PFSK-1 (cell line): ENCODE measurements around the gene MX2.

ENCODE experiments used
- FOXP2 ChIP-seq: optimal IDR thresholded peaks from 2 replicates; pipeline ENCODE3; 2011; ENCODE audit warnings: borderline replicate concordance, control low read depth, inconsistent platforms; ENCODE audit not compliant: insufficient read depth; ENCODE audit errors: extremely low read length, extremely low read depth
- POLR2AphosphoS5 ChIP-seq: IDR thresholded peaks from 2 replicates; pipeline ENCODE4 v1.6.1; 2012; ENCODE audit warnings: low read depth, mild to moderate bottlenecking, control low read depth, low read length, moderate library complexity
- REST ChIP-seq, 2 experiments: IDR thresholded peaks; 2 replicates each; pipeline versions ENCODE4 v1.6.1 to v1.8.0; 2011 to 2012; ENCODE audit warnings: low read depth in 2 of 2, low read length in 2 of 2, control low read depth in 1 of 2, inconsistent platforms in 1 of 2, mild to moderate bottlenecking in 1 of 2, moderate library complexity in 1 of 2; ENCODE audit not compliant: insufficient read depth in 1 of 2
- SIN3A ChIP-seq: IDR thresholded peaks from 2 replicates; pipeline ENCODE4 v1.6.1; 2012; ENCODE audit warnings: mild to moderate bottlenecking, low read length, moderate library complexity, borderline replicate concordance; ENCODE audit not compliant: insufficient read depth
- TAF1 ChIP-seq: IDR thresholded peaks from 2 replicates; pipeline ENCODE4 v1.6.1; 2012; ENCODE audit warnings: low read length, control low read depth, borderline replicate concordance; ENCODE audit not compliant: insufficient read depth

MX2 gene

DNA sequence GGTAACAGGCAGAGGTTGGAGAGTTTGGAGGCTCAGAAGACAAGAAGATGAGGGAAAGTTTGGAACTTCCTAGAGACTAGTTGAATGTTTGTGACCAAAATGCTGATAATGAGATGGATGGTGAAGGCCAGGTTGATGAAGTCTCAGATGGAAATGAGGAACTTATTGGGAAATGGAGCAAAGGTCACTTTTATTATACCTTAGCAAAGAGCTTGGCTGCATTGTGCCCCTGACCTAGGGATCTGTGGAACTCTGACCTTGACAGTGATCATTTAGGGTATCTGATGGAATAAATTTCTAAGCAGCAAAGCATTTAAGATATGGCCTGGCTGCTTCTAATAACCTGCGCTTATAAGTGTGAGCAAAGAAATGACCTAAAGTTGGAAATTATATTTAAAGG lies 28.1 kb upstream of the MX2 start:
- no peak for TF ChIP-seq TAF1
- TF ChIP-seq SIN3A, result no peak
- no peak for TF ChIP-seq FOXP2
- no peak for TF ChIP-seq REST (IDR thresholded peaks at IDR 0.05; ENCODE audit: insufficient read depth in 1 of 2, low read depth in 2 of 2, low read length in 2 of 2)
- no peak for TF ChIP-seq POLR2AphosphoS5

DNA sequence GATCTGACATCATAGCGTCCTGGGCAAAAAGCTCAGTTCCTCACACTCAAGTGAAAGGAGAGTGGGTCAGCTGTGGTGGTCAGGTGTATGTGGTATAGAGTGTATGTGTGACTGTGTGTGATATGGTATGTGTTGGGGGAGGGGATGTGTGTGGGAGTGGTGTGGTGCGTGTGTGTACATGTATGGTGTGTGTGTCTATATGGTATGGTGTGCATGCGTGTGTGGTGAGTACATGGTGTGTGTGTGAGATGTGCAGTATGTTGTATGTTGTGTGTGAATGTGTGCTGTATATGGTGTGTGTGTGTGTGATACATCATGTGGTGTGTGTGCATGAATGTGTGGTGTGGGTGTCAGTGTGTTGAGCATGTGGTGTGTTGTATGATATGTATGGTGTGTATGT lies 24.3 kb upstream of the MX2 start:
- no peak for TF ChIP-seq SIN3A
- TF ChIP-seq REST (IDR thresholded peaks at IDR 0.05; ENCODE audit: insufficient read depth in 1 of 2, low read depth in 2 of 2, low read length in 2 of 2), result no peak
- TF ChIP-seq FOXP2, result no peak
- no peak for TF ChIP-seq POLR2AphosphoS5
- no peak for TF ChIP-seq TAF1

- TF ChIP-seq REST (IDR thresholded peaks at IDR 0.05; ENCODE audit: insufficient read depth in 1 of 2, low read depth in 2 of 2, low read length in 2 of 2), result no peak
- TF ChIP-seq SIN3A, result no peak
- no peak for TF ChIP-seq FOXP2
- TF ChIP-seq POLR2AphosphoS5, result no peak
- TF ChIP-seq TAF1, result no peak
Measured at GRCh38 chr21:41338455-41338854, 23.4 kb upstream of the MX2 start.

GRCh38 chr21:41342035-41342434 lies 19.8 kb upstream of the MX2 start:
- TF ChIP-seq REST (IDR thresholded peaks at IDR 0.05; ENCODE audit: insufficient read depth in 1 of 2, low read depth in 2 of 2, low read length in 2 of 2) (no peak), SIN3A (no peak), POLR2AphosphoS5 (no peak), TAF1 (no peak), FOXP2 (no peak)

DNA sequence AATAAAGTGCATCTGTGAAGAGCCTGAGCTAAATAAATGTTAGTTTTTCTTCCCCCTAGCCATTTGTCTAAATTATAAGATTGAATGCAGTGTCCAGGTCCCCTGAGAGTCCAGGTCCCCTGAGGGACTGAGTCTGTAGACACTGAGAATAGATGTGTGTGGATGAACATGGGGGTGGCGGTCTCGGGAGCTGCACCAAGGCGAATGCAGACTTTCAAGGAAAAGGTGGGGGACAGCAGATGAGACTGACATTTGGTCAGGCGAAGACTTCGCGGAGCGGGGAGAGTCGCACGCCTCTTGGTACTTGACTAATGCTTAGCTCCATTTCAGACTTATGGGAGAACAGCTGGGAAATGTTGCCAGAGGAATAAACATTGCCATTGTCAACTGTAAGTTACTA lies 17.7 kb upstream of the MX2 start:
- TF ChIP-seq POLR2AphosphoS5, result no peak
- no peak for TF ChIP-seq TAF1
- no peak for TF ChIP-seq SIN3A
- no peak for TF ChIP-seq REST (IDR thresholded peaks at IDR 0.05; ENCODE audit: insufficient read depth in 1 of 2, low read depth in 2 of 2, low read length in 2 of 2)
- TF ChIP-seq FOXP2, result no peak
